AG09309 (cell line): ENCODE measurements around the gene BEND2.

Experiments
- DNase-seq: peaks from one replicate; pipeline ENCODE4 v3.0.0-alpha.2; 2010; ENCODE audit warnings: low read depth
- H3K4me3 ChIP-seq: 2 replicates; pipeline ENCODE4 v1.5.1; 2011; ENCODE audit warnings: mild to moderate bottlenecking, low read depth, low read length, moderate library complexity; ENCODE audit not compliant: control insufficient read depth
- CTCF ChIP-seq: IDR thresholded peaks from 2 replicates; pipeline ENCODE4 v1.5.1; 2011; ENCODE audit warnings: mild to moderate bottlenecking, low read depth, low read length, inconsistent platforms; ENCODE audit not compliant: insufficient read depth, control insufficient read depth; ENCODE audit errors: missing control alignments

Gene BEND2

GRCh38 chrX:18119856-18120255, 100.8 kb downstream of the BEND2 start:
- TF ChIP-seq CTCF, result no peak
- no peak for DNase-seq
- no peak overlapping the region for H3K4me3 ChIP-seq
